AG10803 (cell line): ENCODE data around the gene PCBD2.

Experiments used
- DNase-seq: peaks from one replicate; pipeline ENCODE4 v3.0.0; 2010; ENCODE audit warnings: low read depth
- H3K4me3 ChIP-seq: 2 replicates; pipeline ENCODE4 v1.5.1; 2011; ENCODE audit warnings: mild to moderate bottlenecking, low read length, control low read depth
- TF ChIP-seq, protein P1 (sequence below): conservative IDR thresholded peaks from 2 replicates; pipeline ENCODE4 v1.5.1; 2011; ENCODE audit warnings: mild to moderate bottlenecking, low read length, control low read depth, inconsistent platforms

The PCBD2 gene

DNA sequence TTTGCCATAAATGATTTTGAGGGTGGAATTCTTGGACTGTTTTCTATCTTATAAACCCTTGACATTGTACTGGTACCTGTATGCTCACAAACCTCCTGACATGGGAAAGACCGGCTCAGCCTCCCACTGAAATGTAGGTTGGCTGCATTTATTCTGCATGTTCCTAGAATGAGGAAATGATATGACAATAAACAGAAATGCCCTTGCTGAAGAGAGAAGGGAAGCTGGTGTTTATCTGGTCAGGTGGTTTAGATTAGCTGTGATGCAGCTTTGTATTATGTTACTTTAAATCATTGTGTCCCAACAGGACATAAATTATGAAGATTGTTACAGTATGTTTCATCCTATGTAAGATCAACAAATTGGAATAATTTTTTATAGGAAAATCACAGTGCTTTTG lies 39.7 kb downstream of the PCBD2 start:
- TF ChIP-seq, protein P1, sequence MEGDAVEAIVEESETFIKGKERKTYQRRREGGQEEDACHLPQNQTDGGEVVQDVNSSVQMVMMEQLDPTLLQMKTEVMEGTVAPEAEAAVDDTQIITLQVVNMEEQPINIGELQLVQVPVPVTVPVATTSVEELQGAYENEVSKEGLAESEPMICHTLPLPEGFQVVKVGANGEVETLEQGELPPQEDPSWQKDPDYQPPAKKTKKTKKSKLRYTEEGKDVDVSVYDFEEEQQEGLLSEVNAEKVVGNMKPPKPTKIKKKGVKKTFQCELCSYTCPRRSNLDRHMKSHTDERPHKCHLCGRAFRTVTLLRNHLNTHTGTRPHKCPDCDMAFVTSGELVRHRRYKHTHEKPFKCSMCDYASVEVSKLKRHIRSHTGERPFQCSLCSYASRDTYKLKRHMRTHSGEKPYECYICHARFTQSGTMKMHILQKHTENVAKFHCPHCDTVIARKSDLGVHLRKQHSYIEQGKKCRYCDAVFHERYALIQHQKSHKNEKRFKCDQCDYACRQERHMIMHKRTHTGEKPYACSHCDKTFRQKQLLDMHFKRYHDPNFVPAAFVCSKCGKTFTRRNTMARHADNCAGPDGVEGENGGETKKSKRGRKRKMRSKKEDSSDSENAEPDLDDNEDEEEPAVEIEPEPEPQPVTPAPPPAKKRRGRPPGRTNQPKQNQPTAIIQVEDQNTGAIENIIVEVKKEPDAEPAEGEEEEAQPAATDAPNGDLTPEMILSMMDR = no peak
- DNase-seq = peak; percentile 25
- no peak overlapping the region for H3K4me3 ChIP-seq

DNA sequence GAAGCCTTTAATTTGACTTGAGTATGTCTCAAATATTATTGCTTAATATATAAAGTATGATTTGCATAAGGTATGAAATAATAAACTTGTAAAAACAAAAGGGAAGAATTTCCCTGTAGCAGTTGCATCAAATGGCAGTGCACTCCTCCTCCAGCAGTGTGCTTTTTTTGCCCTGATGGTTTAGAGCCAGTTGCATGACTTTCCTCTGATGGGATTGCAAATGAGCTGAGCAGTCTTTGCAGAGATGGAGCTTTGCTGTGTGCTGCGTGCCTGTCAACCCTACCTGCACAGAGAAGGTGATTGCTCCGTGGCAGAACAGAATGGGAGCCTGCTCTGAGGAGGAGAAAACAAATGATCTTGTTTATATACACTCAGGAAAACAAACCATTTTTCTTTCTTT lies 40.1 kb downstream of the PCBD2 start:
- no peak for DNase-seq
- TF ChIP-seq, protein P1 = no peak
- no peak overlapping the region for H3K4me3 ChIP-seq

DNA sequence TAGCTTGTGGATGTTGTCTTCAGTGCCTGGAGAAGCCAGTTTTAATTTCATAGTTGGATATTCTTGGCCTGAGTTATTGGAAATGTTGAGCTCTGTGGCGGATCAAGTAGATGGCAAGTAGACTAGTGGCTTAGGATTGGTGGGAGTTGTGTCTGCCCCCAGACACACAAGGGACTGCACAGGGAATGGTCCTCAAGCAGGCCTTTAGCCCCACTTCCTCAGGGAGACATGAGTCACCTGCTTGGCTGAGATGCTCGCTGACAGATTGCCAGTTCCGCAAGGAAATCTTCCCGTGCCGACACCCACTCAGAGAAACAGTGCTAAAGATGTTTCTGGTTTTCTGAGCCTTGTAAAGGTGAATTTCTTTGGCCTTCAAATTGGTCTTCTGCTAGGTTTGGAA lies 44.0 kb downstream of the PCBD2 start:
- TF ChIP-seq, protein P1 = no peak
- DNase-seq = peak; percentile 6
- no peak overlapping the region for H3K4me3 ChIP-seq

DNA sequence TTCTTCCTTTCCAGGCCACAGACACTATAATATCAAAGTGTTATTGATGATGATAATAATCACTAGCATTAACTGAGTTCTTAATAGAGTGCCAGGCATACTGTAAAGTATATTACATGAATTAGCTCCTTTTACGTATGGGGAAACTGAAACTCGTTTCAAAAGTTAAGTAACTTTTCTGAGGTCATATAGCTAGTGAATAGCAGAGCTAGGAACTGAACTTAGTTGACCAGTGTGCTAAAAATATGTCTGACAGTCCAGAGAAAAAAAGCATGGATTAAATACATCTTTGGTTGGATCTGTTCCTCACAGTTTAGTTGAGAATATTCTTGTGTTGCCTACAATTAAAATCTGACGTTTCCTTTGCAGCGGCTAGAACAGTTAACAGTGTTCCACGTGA lies 44.4 kb downstream of the PCBD2 start:
- TF ChIP-seq, protein P1 = no peak
- DNase-seq = no peak
- H3K4me3 ChIP-seq = no peak overlapping the region

DNA sequence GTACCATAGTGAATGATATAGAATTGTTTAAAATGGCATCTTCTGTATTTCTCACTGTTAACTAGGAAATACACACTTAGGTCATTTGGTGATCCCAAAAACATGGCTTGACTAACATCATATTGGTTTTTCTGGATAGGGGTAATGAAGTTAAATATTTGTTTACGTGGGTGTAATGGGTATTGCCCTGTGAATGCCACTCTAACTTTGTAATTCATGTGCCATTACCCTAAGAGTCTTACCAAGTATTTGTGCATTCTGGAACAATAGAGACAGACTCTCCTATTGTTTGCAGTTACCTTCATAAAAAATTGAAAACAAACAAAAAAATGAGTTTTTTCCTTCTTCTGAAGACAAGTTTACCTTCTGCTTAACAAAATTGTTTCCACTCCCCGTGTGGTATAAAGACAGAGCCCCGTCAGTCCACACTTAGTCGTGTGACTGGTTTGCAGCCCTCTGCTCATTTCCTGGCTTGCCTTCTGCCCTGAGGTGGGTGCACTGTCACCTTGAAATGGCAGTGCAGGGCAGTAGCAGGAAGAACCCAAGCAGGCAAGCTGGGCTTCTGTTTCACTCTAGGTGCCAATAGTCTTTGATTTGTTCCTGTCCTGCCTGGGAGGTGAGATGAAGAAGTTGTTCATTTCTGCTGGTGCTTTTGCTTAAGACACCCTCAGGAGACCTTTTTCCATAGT lies 53.1 kb downstream of the PCBD2 start:
- H3K4me3 ChIP-seq = no peak overlapping the region
- DNase-seq = no peak
- TF ChIP-seq, protein P1 = no peak

DNA sequence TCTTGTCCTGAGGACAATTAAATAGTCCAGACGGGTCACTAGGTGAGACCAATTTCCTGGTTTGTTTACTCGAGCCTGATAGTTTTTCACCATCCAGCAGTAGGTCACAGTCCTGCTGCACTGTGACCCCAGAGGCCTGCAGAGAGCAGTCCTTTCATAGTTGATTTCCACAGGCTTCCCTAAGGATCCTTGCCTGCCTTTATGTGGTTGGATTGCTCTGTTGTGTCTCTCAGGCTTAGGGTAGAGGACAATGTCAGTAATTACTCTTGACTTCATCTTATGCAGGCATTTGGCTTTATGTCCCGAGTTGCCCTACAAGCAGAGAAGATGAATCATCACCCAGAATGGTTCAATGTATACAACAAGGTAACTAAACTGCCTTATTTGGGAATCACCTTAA lies 53.8 kb downstream of the PCBD2 start:
- TF ChIP-seq, protein P1 = no peak
- H3K4me3 ChIP-seq = no peak overlapping the region
- no peak for DNase-seq

DNA sequence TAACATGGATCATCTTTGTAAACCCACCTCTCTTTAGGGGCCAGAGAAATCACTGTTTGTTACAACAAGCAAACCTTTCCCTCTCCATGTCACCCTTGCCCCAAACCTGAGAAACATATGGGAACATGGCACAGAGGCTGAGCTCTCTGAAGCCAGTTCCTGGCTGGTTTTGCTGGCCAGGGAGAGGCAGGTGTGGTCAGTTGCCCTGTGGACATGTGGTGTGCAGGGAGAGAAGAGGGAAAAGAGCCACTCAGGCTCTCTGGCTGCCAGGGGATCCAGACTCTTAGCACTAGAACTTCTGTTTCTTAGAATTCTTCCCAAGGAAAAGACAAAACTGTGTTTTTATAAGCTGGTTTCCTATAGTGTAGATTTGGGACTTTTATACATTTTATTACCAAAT lies 58.2 kb downstream of the PCBD2 start:
- TF ChIP-seq, protein P1 = no peak
- H3K4me3 ChIP-seq = no peak overlapping the region
- no peak for DNase-seq
